Stimulated activated CD4-positive, alpha-beta T cell treated with anti-CD3 and anti-CD28 coated beads, Interleukin-1b, Interleukin-23, amount 100 ng/mL, for 4 hours (primary cell): ENCODE measurements around the gene KRT7.
"Not testable (repeated sequence)": the region's sequence is repeated elsewhere in the genome, so short reads cannot be mapped to it uniquely, and the experiment has no call there.

Experiments
- DNase-seq, 2 donors: peaks; one replicate each; pipeline ENCODE4 v3.0.0-alpha.2; 2020; ENCODE audit warnings: low read depth in 2 of 2

Gene KRT7

GRCh38 chr12:52255926-52256583 lies 23.0 kb downstream of the KRT7 start:
- DNase-seq = no peak

- DNase-seq = no peak
These were observed 23.5 kb downstream of the KRT7 start for GRCh38 chr12:52256584-52256935.

- no peak for DNase-seq
These were observed 24.1 kb downstream of the KRT7 start for GRCh38 chr12:52257074-52257551.

- not testable (repeated sequence) for DNase-seq
These were observed 24.9 kb downstream of the KRT7 start for GRCh38 chr12:52257922-52258321.

- DNase-seq = no peak
These were observed 25.4 kb downstream of the KRT7 start for GRCh38 chr12:52258335-52258901.

DNA sequence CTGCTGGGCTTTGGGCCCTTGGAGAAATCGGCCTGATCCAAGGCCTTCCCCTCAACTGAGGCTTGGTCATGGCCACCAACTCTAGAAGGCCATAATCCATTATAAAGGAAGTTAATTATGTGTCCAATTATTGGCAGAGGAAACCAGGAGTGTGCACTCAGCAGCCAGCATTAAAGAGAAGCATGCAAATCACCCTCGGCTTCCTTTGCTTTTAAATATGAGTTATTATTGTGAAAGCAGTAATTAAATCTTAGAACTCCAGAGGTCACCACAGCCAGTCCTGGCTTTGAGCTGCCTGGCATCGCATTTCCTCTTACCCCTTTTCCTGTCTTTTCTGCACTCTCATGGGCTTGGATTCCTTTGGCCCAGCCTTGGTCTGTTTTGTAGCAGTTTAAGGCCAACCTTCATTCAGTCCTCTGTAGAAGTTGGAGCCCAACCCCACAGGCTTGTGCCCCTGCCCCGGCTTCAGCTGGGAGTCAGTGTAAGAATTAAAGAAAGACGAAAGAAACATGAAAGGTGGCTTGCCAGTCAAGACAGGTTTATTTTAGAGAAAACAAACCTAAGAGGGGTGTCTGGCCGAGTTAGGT lies 26.7 kb downstream of the KRT7 start:
- no peak for DNase-seq

DNA sequence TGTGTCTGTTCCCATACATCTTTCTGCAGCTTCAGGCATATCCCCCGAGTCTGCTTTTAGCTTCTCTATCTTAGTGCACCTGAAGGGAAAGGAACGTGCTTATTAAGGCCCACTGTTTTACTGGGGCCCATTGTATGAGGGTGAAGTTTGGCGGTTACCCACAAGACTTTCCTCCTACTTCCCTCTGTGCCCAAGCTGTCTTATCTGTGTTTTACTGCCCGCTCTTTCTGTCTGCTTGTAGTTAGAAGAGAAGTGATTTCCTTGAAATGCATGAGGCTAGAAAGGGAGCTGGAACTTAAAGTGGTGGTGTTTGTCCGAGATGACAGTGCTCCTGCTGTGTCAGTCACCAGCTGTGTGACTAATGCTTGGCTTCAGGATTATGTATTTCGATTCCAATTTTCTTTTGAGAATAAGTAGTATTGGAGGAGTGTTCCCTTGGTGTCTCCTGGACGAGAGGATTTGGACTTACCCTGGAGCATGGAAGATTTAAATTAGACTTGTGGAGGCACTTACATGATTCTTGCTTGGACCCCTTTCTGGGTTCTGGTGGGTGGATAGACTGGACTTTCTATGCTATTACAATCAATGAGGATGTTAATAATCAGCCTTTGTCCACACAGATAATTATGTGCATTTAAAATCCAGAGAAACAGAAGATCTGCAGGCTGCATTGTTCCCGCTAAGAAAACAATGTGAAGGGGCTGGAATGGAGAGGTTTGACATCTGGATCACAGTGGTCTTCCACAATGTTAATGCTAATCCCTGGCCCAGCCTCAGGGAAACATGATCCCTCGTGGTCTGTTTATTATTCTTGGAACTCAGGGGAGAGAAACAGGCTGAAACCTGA lies 27.5 kb downstream of the KRT7 start:
- no peak for DNase-seq

DNA sequence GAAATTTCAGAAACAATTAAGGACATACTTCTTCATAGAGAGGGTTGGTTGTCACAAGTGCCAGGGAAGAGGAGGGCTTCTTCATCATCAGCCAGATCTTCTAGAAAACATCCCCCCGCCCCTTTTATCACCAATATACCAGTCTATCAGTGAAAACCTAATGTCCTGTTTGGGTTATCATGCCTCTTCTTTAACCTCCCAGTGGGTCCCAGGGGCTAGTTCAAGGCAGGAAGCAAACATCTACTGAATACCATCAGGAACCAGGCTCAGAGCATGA lies 28.1 kb downstream of the KRT7 start:
- no peak for DNase-seq

GRCh38 chr12:52262286-52262685 lies 29.2 kb downstream of the KRT7 start:
- DNase-seq = no peak

- no peak for DNase-seq
These were observed 30.9 kb downstream of the KRT7 start for GRCh38 chr12:52263761-52264434.

GRCh38 chr12:52264435-52264825 lies 31.4 kb downstream of the KRT7 start:
- no peak for DNase-seq

DNA sequence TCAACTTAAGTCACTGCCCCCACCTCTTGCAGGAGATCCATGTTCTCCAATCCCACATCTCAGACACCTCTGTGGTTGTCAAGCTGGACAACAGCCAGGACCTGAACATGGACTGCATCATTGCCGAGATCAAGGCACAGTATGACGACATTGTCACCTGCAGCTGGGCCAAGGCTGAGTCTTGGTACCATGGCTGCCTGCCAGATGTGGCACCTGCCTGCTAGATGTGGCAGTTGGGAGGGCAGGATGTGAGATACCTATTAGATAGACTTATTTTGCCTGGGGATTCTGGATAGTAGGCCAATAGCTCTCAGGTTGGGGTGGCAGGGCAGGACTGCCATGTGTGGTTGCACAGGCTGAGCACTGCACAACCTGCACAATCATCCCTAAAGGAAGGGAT lies 33.5 kb downstream of the KRT7 start:
- DNase-seq = no peak

- no peak for DNase-seq
These were observed 34.2 kb downstream of the KRT7 start for GRCh38 chr12:52267266-52267665.

DNA sequence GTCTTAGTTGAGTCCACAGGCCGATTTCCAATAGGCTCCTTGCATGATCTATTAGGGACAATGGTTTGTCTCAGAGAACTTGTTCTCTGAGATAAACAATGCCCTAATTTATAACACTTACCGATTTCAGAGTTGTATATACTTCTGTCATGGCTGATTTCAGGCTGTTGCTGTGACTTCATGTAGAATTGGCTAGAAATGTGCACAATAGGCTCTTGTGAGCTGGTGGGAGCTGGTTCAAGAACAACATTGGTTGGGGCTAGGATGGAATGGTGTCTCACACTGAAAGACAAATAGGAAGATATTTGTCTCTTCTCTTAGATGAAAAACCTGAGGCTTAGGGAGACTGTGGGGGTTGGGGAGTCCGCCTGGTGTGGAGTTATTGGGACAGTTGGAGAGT lies 34.7 kb downstream of the KRT7 start:
- no peak for DNase-seq

DNA sequence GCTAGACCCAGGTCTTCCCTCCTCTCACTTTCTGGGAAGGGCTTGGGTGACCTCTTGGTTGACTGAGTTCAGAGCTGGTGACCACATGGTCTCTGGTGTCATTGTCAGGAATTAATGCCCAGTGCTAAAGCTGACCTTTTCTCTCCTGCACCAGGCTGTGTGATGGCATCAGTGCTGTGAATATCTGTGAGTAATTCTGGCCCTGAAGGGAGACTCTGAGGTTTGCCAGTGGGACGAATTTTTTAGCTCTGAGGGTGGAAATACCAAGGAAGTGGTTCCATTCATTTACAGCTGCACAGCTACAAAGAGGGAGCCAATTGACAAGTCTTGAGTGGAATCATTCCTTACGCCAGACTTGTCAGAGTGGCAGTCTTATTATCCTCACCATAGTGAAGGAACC lies 35.2 kb downstream of the KRT7 start:
- DNase-seq = no peak

DNA sequence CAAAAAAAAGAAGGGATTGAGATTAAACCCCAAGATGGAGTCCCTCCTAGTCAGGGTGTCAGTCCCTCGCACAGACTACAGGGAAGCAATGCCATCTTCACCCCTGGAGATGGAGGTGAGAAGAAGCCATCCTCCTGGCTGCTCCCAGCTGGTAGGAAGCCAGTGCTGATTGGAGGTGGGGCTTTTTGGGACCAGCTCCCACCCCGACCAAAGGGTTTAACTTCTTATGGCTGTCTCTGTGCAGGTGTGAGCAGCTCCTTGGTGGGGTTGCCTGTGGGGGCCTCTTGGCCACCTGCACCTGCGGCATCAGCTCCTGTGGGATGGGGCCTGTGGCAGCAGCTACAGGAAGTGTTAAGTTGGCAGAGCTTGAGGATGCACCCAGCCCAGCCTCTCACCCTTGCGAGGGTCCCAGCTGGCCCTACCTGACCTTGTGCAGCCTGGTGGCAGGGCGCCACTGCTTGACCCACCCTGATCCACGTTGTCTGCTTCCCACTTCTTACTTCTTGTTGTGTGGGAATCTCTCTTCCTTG lies 37.6 kb downstream of the KRT7 start:
- DNase-seq = no peak

- no peak for DNase-seq
These were observed 38.1 kb downstream of the KRT7 start for GRCh38 chr12:52271158-52271557.

GRCh38 chr12:52274521-52275120 lies 41.6 kb downstream of the KRT7 start, which contains the start of gene KRT86:
Gene KRT86 (plus strand): TSS chr12:52274645. CDS start chr12:52301917, 27,272 bp downstream.
- DNase-seq = no peak

GRCh38 chr12:52275686-52276085 lies 42.6 kb downstream of the KRT7 start:
- no peak for DNase-seq

DNA sequence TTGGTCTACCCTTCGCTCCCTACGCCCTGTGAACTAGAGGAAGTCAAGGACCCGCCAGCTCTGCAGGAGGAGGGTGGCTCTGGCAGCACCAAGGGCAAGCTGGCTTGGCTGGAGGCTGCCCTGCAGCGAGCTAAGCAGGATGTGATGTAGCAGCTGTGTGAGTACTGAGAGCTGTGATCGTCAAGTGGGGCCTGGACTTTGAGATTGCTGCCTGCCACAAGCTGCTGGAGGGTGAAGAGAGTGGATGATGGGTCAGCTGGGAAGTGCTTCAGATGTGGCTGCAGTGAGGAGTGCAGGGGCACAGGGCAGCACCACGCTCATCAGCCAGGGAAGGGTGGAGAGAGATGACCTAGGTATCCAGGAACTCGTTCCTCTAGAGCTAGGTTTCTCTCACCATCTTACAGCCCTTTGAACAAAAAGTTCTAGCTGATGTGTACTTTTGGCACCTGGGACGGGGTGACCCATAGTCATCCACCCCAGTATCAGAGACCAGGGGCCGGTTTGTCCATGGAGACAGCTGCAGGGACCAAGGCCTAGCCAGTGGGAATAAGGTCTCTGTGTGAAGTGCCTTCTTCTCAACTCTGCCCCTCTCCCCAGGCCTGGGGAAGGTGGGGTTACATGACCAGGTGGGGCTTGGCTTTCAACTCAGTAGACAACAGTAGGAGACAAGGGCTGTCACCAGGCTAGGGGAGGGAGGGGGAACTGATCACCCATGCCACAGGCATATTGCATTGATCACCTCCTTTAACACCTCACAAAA lies 44.6 kb downstream of the KRT7 start:
- DNase-seq = no peak
